NCI-H1105 treated with DMSO at 0.1 percent for 48 hours (cell line): Measurements from ENCODE around the gene SBF2.

Experiments
- DNase-seq: peaks from one replicate; lab custom pipeline; 2025; lab: John Stamatoyannopoulos, UW

The SBF2 gene

DNA sequence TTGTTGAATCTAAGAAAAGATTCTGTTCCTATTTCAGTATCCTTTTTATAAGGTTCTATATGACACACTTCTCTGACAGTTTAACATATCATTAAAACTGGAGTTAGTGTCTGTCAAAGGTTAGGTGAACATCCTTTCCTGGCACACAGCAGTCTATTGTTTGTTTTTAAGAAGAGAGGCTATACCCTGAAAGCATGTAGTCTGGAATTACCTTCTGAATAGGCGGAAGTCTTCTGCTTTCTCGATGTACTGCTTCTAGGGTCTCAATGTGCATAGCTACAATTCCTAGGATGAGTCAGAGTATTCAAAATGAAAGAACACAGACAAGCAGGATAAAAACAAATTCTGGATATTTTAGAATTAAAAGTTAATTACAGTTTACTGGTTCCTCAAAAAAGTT, 441.6 kb downstream of the SBF2 start:
- DNase-seq = no peak

DNA sequence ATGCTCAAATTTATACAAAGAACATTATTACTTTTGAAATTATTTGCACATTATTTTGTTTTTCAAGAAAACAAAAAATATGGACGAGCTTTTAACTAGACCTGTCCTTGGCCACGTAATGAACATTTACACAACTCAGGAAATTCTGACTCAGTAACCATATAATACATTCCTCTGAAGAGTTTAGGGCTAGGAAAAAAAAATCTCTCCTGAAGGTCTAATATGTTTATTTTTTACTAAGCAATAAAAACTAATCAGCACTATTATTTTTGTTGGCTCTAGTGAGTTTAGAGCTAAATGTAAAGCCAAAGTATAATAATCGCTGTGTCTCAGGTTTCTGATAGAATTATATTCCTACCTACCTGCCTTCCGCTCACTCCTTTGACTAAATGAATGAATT, 442.7 kb downstream of the SBF2 start:
- DNase-seq = no peak

DNA sequence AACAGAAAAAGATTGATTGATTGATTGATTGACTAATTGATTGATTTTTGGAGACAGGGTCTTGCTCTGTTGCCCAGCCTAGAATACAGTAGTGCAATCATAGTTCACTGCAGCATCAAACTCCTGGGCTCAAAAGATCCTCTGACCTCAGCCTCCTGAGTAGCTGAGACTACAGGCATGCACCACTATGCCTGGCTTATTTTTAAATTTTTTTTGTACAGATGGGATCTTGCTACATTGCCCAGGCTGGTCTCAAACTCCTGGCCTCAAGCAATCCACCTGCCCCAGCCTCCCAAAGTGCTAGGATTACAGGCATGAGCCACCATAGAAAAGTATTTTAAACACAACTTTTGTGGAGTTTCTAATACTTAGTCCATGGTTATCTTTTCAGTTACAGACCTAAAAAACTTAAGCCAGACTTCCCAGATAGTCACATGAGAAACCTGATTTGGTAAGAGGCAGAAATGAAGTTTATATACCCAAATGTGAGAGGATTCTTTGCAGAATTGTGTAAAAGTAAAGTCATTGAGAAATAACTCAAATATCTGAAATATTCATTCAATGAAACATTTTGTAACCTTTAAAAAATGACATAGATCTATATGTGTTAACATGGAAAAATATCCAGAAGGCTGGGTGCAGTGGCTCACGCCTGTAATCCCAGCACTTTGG, 443.7 kb downstream of the SBF2 start:
- no peak for DNase-seq

DNA sequence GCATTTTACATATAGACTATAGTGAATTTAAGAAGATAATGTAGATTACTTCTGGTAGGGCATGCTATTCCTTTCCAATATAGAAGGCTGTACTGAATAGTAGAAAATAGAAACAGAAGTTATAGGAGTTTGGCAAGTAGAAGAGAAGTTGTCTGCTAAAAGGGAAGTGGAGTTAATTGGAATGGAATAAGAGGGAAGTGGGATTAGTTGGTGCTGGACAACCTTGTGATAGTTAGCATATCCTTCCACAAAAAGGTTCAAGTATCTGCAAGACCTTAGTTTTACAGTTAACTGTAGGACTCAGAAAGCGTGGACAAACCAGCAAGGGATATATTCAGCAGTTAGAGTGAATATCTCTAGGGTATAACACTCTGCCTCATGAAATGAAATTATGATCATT, 444.6 kb downstream of the SBF2 start:
- DNase-seq = no peak

DNA sequence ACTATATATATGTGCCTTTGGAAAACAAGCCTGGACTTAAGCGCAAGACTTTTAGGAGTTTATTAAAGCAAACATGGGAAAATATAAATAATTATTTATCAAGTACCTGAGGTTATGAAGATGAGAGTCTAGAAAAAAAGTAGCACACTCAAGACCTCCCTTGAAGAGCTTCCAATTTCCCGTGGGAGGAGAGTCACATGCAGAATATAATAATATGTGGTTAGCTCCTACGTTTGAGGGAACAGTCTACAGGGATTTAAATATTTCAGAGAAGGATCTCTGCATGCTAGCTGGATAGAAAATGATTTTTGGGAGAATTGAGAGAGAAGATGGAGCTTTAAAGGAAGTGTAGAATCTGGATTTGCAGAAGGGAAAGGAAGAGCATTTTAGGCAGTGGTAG, 446.4 kb downstream of the SBF2 start:
- no peak for DNase-seq

DNA sequence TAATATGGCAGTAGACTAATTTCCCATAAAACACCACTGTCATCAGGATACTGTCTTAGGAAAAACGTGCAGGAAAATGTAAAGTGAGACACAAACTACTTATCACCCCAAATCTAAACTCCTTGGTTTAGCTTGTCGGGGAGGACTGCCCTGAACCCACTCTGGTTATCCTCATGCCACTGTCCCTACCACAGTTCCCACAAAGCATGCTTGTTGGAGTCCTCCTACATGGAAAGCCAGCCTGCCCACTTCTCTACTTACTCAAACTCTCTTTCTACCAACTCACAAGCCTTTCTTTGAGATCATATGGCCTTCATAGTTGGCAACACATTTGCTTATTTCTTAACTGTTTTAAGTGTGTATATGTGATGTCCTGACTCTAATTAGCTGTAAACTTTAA, 451.1 kb downstream of the SBF2 start:
- no peak for DNase-seq

DNA sequence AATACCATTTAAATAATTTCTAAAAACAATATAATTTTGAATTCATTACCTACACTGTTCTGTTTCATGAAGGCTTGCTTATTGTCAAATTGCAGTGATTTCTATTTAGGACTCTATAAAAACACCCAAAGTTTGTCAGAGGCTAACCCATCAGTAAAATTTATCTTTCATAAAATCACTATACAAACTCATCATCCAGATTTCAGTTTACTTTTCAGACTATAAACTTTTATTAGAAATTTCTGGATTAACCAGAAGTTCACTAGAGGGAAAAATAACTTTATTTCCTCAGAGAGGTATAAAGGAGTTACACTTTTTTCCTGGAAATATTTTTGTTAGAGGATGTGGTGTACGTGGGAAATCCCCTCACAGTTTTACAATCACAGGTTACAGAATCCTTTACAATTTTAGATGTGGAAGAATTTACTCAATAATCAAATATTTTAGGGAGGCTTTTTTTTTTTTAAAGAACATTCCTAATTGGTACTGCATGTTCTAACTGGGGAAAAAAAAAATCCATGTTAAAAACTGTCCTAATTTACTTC, 453.5 kb downstream of the SBF2 start:
- no peak for DNase-seq

DNA sequence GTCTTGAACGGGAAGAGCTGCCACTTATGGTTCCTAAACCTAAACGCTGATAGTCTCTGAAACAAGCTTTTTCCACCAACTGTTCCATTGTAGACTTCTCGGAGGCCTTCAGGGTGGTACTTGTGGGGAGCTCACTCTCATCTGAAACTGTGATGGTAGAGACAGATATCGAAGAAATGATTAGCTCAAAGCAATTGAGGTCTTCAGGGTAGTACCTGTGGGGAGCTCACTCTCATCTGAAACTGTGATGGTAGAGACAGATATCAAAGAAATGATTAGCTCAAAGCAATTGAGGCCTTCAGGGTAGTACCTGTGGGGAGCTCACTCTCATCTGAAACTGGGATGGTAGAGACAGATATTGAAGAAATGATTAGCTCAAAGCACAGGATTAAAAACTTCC, 454.5 kb downstream of the SBF2 start:
- no peak for DNase-seq

DNA sequence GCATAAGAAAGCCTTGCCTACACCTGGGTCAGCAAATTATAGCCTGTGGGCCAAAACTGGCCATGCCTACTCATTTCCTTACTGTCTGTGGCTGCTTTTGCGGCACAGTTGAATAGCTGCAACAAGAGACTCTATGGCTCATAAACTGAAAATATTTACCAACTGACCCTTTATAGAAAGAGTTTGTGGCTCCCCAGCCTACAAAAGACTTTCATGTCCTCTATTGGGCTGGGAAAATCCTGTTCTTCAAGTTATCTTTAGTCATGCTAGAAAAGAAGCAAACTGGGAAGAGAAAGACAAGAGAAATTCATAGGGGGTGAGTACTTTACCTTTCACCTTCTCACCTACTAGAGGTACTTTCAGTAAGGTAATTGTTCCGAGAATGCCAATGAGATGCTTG, 455.1 kb downstream of the SBF2 start:
- DNase-seq = no peak

DNA sequence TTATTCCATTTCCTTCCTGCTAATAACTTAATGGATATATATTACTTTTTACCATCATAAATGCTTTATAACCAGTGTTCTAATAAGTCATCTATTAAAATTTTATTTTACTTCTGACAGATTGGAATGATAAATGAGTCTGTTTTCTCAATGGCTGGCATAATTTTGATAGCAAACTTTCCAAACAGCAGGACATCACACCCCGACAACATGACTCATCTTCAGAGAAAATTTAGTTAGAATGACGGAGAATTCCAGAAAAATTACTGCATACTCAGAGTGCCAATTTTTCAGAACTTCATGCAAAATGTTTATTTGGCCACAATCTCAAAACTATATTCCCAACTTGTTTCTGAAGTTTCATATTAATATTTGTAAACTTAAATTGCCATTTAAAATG, 455.8 kb downstream of the SBF2 start:
- DNase-seq = no peak

DNA sequence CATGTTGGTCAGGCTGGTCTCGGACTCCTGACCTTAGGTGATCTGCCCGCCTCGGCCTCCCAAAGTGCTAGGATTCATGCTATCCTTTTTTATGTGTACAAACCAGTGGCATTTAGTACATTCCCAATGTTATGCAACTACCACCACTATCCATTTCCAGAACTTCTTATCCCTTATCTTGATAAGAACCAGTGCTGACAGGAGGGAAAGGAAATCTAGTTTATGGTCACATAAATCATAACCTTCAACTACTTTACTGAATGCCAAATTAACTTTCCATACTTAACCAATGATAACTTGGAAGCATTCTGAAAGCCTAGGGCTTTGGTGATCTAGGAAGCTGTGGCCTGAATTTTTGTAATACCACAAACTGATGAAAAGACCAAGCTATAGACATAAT, 459.7 kb downstream of the SBF2 start:
- no peak for DNase-seq

DNA sequence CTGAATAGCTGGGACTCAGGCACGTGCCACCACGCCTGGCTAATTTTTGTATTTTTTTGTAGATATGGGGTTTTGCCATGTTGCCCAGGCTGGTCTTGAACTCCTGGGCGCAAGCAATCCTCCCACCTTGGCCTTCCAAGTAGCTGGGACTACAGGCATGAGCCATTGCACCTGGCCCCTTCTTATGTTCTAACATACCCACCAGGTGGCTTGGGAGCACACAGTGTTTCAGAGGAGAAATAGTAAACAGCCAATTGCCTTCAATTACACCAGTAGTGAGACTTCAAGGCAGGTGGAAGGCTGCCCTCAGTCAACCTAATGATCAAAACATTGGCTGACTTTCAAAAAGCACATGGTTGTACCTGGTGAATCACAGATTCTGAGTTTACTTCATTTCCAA, 462.9 kb downstream of the SBF2 start:
- peak; percentile 53 for DNase-seq

DNA sequence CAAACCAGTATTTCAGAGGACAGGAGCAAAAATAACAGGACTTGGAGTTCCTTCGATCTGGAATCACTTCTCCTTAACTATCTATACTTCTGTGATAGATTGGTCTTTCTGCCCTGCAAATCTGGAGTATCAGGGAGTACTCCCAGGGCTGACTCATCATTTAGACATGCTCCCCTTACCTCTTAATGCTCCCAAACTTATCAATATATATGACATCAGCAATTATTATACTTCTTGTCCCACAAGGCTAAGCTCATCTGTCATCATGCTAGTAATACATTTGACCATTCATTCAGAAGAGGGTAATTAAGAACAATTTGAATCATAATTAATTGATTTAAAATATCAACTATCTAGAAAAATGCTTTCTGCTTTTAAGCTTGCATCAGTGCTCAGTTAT, 466.3 kb downstream of the SBF2 start:
- no peak for DNase-seq

DNA sequence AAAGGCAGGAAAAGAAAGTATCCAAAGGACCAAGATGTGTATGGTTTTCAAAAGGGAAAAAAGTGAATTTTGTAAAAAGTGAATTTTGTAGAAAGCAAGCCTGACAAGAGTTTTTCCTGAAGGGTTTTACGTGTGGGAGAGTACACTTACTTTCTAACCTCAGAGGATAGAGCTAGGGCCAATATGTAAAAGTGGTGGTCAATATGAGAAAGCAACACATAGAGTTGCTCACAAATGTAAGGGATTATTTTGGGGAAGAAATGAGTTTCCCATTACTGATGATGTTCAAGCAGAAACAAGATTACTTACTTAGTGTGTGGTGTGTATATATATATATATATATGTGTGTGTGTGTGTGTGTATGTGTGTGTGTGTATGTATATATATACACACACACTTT, 467.6 kb downstream of the SBF2 start:
- no peak for DNase-seq

DNA sequence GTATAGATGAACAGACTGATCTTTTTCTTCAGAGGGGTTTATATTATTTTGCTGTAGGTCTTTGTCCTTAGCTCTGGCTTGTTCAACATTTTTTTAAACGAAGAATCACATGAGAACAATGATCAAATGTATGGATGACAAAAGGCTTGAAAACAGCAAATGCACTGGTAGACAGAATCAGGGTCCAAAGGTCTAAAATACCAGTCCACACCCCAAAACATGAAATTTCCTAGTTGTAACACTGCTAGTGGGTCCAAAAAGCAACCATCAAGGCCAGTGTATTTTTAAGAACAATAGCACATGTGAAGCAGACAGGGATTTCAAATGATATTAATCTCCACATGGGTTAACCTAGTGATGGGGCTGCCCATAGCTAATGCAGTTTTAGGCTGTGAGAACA, 468.1 kb downstream of the SBF2 start:
- DNase-seq = no peak

DNA sequence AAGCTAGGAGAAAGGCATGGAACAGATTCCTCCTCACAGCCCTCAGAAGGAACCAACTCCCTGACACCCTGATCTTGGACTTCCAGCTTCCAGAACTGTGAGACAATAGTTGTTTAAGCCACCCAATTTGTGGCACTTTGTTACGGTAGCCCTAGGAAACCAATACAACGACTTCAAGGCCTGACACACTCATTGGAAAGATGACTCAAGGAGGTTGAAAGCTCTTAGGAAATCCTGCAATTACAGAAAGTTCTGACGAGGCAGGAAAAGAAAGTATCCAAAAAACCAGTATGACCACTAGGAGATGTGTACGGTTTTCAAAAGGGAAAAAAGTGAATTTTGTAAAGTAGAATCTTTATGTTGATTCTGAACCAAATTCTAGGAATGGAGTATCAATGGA, 468.7 kb downstream of the SBF2 start:
- no peak for DNase-seq

DNA sequence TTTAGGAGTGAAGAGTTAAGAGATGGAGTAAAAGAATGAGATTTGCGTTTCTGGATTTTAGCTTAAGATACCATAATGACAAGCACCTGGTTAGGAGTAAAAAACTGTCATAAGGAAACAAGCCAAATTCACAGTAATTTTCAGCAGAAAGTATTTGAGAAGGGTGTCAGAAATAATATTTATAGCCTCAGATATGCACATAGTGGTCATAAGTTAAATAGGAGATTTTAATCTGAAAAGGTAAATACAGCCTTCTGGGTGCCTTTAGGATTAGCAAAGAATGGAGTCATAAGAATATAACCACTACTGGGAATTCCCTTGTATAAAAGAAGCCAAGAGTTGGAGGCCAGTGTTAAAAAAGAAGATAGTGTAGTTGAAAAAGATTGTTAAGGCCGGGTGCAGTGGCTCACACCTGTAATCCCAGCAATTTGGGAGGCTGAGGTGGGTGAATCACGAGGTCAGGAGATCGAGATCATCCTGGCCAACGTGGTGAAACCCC, 470.1 kb downstream of the SBF2 start:
- no peak for DNase-seq

DNA sequence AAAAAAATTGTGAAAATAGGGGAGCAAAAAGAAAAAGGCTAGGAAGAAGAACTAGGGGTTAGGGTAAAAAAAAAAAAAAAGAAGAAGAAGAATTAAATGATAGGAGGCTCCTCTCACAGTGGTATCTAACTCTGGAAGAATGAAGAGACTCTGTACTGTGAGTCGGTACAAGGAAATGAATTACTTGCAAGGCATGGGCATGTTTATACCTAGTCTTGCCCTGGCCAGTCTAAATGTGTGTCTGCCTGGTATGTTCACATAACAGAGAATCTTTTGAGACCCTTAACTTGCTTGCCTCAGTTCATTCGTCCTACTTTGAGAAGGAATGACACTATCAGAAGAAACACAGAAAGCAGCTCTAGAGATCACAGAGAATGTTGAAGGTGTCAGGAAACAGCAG, 470.6 kb downstream of the SBF2 start:
- no peak for DNase-seq

DNA sequence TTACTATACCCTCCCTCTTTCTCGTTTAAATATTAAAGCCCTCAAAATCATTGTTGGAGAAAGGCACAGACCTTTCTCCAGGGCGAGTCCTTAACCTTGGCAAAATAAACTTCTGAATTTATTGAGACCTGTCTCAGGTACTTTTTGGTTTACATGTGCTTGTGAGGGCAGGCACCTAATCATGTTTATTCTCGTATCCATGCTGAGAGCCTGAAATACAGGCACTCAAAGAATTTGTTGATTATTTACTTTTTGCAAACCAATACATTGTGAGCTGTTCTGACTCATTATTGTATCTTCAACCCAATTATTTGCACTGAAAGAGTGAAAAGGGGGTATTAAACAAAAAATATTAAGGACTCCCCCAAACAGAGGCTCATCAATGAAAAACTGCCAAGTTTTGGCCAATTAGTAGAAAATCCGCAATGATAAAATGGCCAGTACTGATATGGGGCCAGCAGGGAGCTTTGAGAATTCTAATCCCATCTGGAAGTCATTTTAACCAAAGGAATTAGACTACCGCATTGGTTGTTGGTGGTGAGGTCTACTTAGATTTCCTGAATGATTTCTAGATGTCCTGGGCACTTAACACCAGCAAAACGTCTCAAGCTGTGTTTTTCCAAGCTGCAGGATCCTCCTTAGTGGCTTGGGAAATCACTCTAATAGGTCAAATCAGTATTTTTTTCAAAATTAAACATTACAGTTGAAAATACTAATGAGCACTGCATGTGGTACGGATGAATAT, 472.8 kb downstream of the SBF2 start:
- no peak for DNase-seq

DNA sequence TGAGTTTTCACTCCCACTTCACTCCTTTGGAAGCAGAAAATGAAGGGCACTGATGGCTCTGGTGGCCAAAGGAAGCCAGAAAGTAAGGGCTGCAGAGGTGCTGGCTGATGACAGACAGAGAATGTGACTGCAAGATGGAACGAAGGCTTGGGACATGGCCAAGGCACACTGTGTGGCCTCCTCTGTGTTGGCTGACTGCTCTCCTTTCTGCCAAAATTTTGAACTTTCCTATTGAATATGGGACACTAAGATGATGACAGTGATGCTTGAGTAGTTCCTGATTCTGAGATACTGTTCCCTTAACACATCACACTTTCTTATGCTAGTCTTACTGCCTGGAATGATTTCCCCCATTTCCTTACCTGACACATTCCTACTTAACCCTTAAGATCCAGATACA, 473.8 kb downstream of the SBF2 start:
- no peak for DNase-seq

DNA sequence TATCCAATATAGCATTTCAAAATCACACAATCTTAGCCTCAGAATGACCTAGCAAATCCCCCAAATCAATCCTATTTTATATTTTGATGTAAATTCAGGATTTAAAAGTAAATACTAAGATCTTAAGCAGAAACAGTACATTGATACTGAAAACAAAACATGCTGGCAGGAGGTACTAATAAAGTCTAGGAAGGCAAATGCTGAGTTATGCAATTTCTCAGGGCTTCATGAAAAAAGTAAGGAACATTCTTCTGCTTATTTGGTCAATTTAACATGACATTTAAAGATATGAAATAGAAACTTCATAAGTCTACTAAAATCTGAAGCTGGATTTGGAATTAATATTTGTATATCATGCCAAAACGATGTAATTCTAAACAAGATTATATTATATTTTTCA, 476.8 kb downstream of the SBF2 start:
- no peak for DNase-seq

DNA sequence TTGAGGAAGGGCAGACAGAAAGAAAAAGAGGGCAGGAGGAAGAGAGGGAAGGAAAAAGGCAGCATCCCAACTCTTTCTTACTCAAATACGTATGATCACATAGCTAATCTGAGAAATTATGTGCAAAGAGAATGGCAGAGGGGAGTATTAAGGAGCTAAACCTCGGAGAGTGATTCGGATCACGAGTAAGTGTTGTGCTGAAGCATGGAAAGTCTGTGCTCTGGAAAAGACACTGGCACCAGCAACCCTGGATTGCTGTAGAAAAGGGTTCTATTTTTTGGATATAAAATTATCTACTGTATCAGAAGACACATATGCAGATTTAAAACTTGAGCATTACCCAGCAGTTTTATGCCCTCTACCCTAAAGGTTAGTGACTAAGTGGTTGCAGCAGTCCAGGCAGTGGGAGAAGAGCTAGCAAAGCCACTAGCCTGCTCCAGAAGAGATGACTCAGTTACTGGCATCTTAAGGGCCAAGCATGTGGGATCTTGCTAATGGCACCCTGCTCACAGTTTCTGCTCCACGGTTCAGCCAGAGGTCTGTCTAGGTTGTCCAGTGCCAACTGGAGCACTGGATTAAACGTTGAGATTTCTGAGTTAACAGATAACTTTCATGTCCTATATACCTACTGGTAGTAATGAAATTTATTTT, 478.4 kb downstream of the SBF2 start:
- no peak for DNase-seq

DNA sequence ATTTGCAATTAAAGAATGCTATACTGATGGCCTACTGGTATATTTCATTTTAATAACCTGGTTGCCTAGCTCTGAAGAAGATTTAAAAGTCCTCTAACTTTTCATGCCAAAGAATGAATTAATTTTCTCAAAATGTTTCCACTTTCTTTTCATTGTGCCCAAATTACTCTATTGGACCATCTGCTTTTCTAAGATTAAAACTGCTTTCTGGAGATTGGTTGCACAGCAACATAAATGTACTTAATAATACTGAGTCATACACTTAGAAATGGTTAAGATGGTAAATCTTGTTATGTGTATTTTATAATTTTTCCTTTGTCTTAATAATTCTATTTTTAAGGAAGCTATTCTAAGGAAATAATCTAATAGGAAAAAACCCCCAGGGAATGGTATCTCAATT, 479.9 kb downstream of the SBF2 start:
- no peak for DNase-seq
